Stimulated activated CD8-positive, alpha-beta memory T cell treated with anti-CD3 and anti-CD28 coated beads, Interleukin-12 subunit alpha, Interleukin-12 subunit beta, amount 100 ng/mL, for 24 hours (primary cell): Measurements from ENCODE around the gene ST6GALNAC2.
"Not testable (repeated sequence)": the region's sequence is repeated elsewhere in the genome, so short reads cannot be mapped to it uniquely, and the experiment has no call there.

Experiments
- DNase-seq: peaks from one replicate; pipeline ENCODE4 v3.0.0-alpha.2; 2020; ENCODE audit errors: extremely low read depth

Gene ST6GALNAC2

GRCh38 chr17:76540381-76541300 is 45.0 kb downstream of the ST6GALNAC2 start:
- no peak for DNase-seq

GRCh38 chr17:76539631-76540271 is 45.9 kb downstream of the ST6GALNAC2 start, which contains the start of gene PRCD:
Gene PRCD, plus strand, starts transcription at chr17:76540044. Its CDS starts 98 bp downstream, at chr17:76540142.
- no peak for DNase-seq

- DNase-seq: no peak
These were observed 46.6 kb downstream of the ST6GALNAC2 start for GRCh38 chr17:76538941-76539570.

GRCh38 chr17:76538281-76538931 is 47.3 kb downstream of the ST6GALNAC2 start:
- no peak for DNase-seq

GRCh38 chr17:76537578-76538280 is 47.9 kb downstream of the ST6GALNAC2 start, which contains the start of gene CYGB:
Gene CYGB, minus strand, starts transcription at chr17:76537709. Its CDS starts 167 bp downstream, at chr17:76537542.
- no peak for DNase-seq

- no peak for DNase-seq
These were observed 48.4 kb downstream of the ST6GALNAC2 start for GRCh38 chr17:76537288-76537577.

- DNase-seq: no peak
These were observed 49.0 kb downstream of the ST6GALNAC2 start for GRCh38 chr17:76536511-76537287.

- no peak for DNase-seq
These were observed 49.7 kb downstream of the ST6GALNAC2 start for GRCh38 chr17:76535788-76536510.

- no peak for DNase-seq
These were observed 50.6 kb downstream of the ST6GALNAC2 start for GRCh38 chr17:76534831-76535732.

GRCh38 chr17:76533640-76534359 is 51.9 kb downstream of the ST6GALNAC2 start:
- not testable (repeated sequence) for DNase-seq

- no peak for DNase-seq
These were observed 53.5 kb downstream of the ST6GALNAC2 start for GRCh38 chr17:76532072-76532651.

GRCh38 chr17:76531486-76532038 is 54.1 kb downstream of the ST6GALNAC2 start:
- DNase-seq: no peak

GRCh38 chr17:76530811-76531485 is 54.7 kb downstream of the ST6GALNAC2 start:
- no peak for DNase-seq

GRCh38 chr17:76530095-76530723 is 55.5 kb downstream of the ST6GALNAC2 start:
- DNase-seq: no peak

GRCh38 chr17:76529224-76530094 is 56.2 kb downstream of the ST6GALNAC2 start:
- DNase-seq: no peak
